Left ventricle myocardium inferior (tissue), 1 donor: ENCODE results near the gene ENAH. TPM values are rescaled to one million over a fixed set of nuclear protein-coding genes. Genes with fewer than 3 reads are reported as not detected.
"Not testable (repeated sequence)": the region's sequence is repeated elsewhere in the genome, so short reads cannot be mapped to it uniquely, and the experiment has no call there.

Experiments
- DNase-seq: peaks from one replicate; pipeline ENCODE4 v3.0.0-alpha.2; 2020
- H3K27ac ChIP-seq: fragments of 200-600 bp; replicated peaks from 2 replicates; pipeline ENCODE4 v1.8.0; 2021
- H3K27me3 ChIP-seq: fragments of 200-600 bp; 2 replicates; pipeline ENCODE4 v1.8.0; 2021; ENCODE audit warnings: low read depth
- H3K36me3 ChIP-seq: fragments of 200-600 bp; 2 replicates; pipeline ENCODE4 v1.8.0; 2021
- H3K4me1 ChIP-seq: fragments of 200-600 bp; 2 replicates; pipeline ENCODE4 v1.8.0; 2021
- H3K4me3 ChIP-seq: fragments of 200-600 bp; 2 replicates; pipeline ENCODE4 v1.8.0; 2021; ENCODE audit warnings: mild to moderate bottlenecking, moderate library complexity
- H3K9me3 ChIP-seq: fragments of 200-600 bp; replicated peaks from 2 replicates; pipeline ENCODE4 v1.8.0; 2021
- intact Hi-C: fragments of 100-400 bp; cut with micrococcal nuclease; formaldehyde crosslinking; loops from one replicate; pipeline ENCODE4 v1.11.0; 2022
- total RNA-seq: library from RNA; stranded (reverse); fragmentation: NEBNext Ultra II Directional; extraction: Animal tissue kit (Norgen Biotek cat#: 25700); gene quantifications from one replicate; pipeline ENCODE4 v1.2.1, GENCODE V29; 2021
- TF ChIP-seq, protein P1 (sequence below): fragments of 200-600 bp; IDR thresholded peaks from 2 replicates; pipeline ENCODE4 v1.8.0; 2021; ENCODE audit warnings: antibody characterized with exemption, mild to moderate bottlenecking, borderline replicate concordance
- donor health status: DM: no; HTN: yes; CAD: no; lungs with severe emphysema.

ENAH gene
- total RNA-seq, 1 donor from 2014 or later = 78.6 TPM

DNA sequence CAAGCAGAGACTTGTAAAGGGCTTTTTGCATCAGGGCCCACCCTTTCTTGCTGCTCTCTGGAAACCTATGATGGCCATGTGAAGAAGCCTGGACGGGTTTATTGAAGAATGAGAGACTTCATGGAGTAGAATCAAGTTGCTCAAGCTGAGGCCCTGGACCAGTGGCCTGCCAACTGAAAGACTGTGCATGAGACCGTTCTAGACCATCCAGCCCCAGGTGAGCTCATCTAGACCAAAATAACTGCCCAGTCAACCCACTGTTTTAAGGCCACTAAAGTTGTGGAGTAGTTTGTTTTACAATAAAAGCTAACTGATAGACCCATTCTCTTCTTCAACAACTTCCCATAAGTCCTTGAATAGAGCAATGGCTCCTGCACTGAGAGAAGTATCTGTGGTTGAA, 11.8 kb upstream of the ENAH start:
- H3K27me3 ChIP-seq = no peaks in the 10 kb centered on the region
- no peaks in the 10 kb centered on the region for H3K9me3 ChIP-seq
- TF ChIP-seq, protein P1, sequence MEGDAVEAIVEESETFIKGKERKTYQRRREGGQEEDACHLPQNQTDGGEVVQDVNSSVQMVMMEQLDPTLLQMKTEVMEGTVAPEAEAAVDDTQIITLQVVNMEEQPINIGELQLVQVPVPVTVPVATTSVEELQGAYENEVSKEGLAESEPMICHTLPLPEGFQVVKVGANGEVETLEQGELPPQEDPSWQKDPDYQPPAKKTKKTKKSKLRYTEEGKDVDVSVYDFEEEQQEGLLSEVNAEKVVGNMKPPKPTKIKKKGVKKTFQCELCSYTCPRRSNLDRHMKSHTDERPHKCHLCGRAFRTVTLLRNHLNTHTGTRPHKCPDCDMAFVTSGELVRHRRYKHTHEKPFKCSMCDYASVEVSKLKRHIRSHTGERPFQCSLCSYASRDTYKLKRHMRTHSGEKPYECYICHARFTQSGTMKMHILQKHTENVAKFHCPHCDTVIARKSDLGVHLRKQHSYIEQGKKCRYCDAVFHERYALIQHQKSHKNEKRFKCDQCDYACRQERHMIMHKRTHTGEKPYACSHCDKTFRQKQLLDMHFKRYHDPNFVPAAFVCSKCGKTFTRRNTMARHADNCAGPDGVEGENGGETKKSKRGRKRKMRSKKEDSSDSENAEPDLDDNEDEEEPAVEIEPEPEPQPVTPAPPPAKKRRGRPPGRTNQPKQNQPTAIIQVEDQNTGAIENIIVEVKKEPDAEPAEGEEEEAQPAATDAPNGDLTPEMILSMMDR = no peak
- no peak for DNase-seq
- H3K4me3 ChIP-seq = no peak overlapping the region
- H3K27ac ChIP-seq = no peak overlapping the region
- H3K4me1 ChIP-seq = peaks cover 25% of the 10 kb centered on the region
- intact Hi-C loops = no loop called here
- H3K36me3 ChIP-seq = no peaks in the 10 kb centered on the region

DNA sequence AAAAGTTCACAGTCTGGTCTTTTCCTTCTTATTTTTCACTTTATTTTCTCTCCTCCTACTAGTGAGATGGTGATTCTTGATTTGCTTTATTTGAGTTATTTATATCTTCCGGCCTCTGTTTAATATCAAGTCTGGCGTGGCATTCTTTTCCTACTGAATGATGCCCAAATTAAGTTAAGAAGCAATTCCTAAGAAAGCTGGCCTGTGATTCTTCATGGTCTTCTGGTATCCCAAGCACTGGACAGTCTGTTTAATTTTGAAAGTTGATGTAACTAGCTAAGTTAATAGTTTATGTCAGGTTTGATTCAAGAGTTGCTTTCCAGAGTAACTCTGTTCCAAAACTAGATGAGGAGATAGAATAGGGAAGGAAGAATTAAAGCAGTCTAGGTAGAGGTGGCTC, 9.2 kb upstream of the ENAH start:
- H3K36me3 ChIP-seq = no peaks in the 10 kb centered on the region

DNA sequence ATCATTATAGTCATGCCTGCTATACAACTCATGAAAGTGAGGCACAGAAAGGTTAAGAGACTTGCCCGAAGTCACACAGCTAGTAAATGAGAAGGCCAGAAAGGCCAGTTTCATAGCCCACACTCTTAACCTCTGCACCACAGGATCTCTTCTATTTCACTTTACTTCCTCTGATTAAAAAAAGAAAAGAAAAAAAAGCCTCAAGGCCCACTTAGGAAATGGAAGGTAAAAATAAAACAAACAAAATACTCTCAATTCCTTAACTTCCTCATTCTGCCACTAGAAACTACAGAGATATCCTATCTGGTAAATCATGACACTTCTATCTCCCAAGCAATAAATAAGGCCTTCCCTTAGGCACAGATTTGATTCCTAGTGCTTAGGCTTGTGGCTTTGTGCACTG, 7.6 kb upstream of the ENAH start:
- H3K4me1 ChIP-seq = peaks cover 29% of the 10 kb centered on the region
- no peaks in the 10 kb centered on the region for H3K36me3 ChIP-seq
- DNase-seq = no peak
- no peaks in the 10 kb centered on the region for H3K9me3 ChIP-seq
- TF ChIP-seq, protein P1 = no peak
- peak overlapping the region; percentile 13 for H3K27ac ChIP-seq
- intact Hi-C loops = no loop called here
- H3K4me3 ChIP-seq = no peak overlapping the region
- H3K27me3 ChIP-seq = no peaks in the 10 kb centered on the region

More for the DNA sequence above, 9.2 kb upstream of the ENAH start:
- H3K4me1 ChIP-seq = peaks cover 25% of the 10 kb centered on the region
- TF ChIP-seq, protein P1 = no peak
- intact Hi-C loops = no loop called here
- peak overlapping the region; percentile 12 for H3K27ac ChIP-seq
- H3K4me3 ChIP-seq = no peak overlapping the region
- no peaks in the 10 kb centered on the region for H3K27me3 ChIP-seq
- no peak for DNase-seq
- no peaks in the 10 kb centered on the region for H3K9me3 ChIP-seq

DNA sequence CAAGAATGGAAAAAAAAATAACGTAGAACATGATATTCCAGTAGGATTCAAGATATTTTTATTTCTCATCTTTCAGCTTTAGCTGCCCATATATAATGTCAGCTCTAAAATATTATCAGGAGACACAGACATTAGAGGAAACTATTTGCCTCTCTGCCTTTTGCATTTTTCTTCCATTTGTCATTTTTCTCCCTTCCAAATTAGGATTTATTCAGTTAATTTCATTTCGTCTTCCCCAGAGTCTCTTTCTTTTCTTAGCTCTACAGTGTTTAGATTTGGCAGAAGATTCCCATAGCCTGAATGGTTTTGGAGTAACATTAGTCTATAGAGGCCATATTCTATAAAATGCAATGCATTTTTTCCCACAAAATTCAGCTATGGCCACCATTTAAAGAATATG, 5.1 kb upstream of the ENAH start:
- TF ChIP-seq, protein P1 = no peak
- peaks cover 49% of the 10 kb centered on the region for H3K4me1 ChIP-seq
- intact Hi-C loops = loop anchor here (10.0 kb wide), 1 partner anchor 117 kb away; the partner anchor contains the start of gene SRP9

DNA sequence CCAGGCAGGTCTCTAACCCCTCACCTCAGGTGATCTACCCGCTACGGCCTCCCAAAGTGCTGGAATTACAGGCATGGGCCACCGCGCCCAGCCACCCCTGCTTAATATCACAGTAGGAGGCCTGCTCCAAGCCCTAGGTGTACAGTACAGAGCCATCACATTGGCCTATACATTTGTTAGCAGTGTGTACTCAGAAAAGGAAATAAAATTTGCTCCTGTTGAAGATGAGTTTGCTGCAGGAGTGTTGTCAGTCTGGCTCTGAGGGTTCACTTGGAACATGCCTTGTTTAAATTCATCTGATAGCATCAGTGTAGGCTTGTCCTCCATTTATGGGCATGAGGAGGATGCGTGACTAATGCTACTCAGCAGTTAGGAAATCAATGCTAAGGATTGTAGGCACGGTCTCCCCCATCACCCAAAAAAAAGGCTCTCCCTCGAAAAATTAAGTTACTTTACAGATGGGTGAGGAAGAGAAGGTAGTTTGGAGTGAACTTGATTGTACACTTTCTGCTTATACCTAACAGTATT, 4.6 kb upstream of the ENAH start:
- H3K4me3 ChIP-seq = no peak overlapping the region
- peaks cover 50% of the 10 kb centered on the region for H3K4me1 ChIP-seq
- DNase-seq = no peak
- no peaks in the 10 kb centered on the region for H3K9me3 ChIP-seq
- TF ChIP-seq, protein P1 = no peak
- no peaks in the 10 kb centered on the region for H3K36me3 ChIP-seq
- no peak overlapping the region for H3K27ac ChIP-seq
- no peaks in the 10 kb centered on the region for H3K27me3 ChIP-seq
- intact Hi-C loops = loop anchor here (10.0 kb wide), 1 partner anchor 117 kb away; the partner anchor contains the start of gene SRP9

More for the DNA sequence above, 5.1 kb upstream of the ENAH start:
- H3K4me3 ChIP-seq = no peak overlapping the region
- no peak overlapping the region for H3K27ac ChIP-seq
- no peak for DNase-seq
- no peaks in the 10 kb centered on the region for H3K36me3 ChIP-seq
- H3K27me3 ChIP-seq = no peaks in the 10 kb centered on the region
- no peaks in the 10 kb centered on the region for H3K9me3 ChIP-seq

DNA sequence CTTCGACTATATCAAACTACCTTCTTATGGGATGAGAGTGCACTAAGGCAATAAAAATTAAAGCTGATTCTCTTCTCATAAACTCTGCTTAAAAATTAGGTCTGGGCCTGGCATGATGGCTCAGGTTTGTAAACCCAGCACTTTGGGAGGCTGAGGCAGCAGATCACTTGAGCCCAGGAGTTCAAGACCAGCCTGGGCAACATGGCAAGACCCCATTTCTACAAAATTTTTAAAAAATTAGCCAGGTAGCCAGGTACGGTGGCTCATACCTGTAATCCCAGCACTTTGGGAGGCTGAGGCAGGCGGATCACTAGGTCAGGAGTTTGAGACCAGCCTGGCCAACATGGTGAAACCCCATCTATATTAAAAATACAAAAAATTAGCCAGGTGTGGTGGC, 3.3 kb upstream of the ENAH start:
- intact Hi-C loops = loop anchor here (10.0 kb wide), 1 partner anchor 119 kb away; the partner anchor contains the start of gene SRP9
- Histone ChIP-seq H3K4me1 (peaks cover 44% of the 10 kb centered on the region), H3K27ac (peak overlapping the region; percentile 99)
- H3K27me3 ChIP-seq, H3K9me3 ChIP-seq, DNase-seq, H3K36me3 ChIP-seq, H3K4me3 ChIP-seq: not testable (repeated sequence)
